AG08396 (cell line): ENCODE measurements around the gene UCKL1.
A peak's percentile ranks its signal among the peaks of the same experiment; 100 is the strongest.
"Not testable (repeated sequence)": the region's sequence is repeated elsewhere in the genome, so short reads cannot be mapped to it uniquely, and the experiment has no call there.

ENCODE experiments used
- DNase-seq: peaks from one replicate; pipeline ENCODE4 v3.0.0; 2012; ENCODE audit warnings: low spot score, mixed read lengths

The UCKL1 gene

GRCh38 chr20:63942969-63943807 is 13.0 kb downstream of the UCKL1 start:
- DNase-seq, result no peak

GRCh38 chr20:63942250-63942951 is 13.8 kb downstream of the UCKL1 start:
- DNase-seq, result peak; percentile 65

GRCh38 chr20:63941282-63942081 is 14.7 kb downstream of the UCKL1 start:
- no peak for DNase-seq

- DNase-seq, result no peak
Measured at GRCh38 chr20:63940472-63941266, 15.5 kb downstream of the UCKL1 start.

GRCh38 chr20:63940071-63940471 is 16.1 kb downstream of the UCKL1 start:
- no peak for DNase-seq

- no peak for DNase-seq
Measured at GRCh38 chr20:63939061-63939935, 16.9 kb downstream of the UCKL1 start.

- DNase-seq, result no peak
Measured at GRCh38 chr20:63937596-63937995, 18.6 kb downstream of the UCKL1 start.

- no peak for DNase-seq
Measured at GRCh38 chr20:63935447-63935846, 20.8 kb downstream of the UCKL1 start.

GRCh38 chr20:63934271-63935068 is 21.7 kb downstream of the UCKL1 start:
- DNase-seq, result no peak

GRCh38 chr20:63933646-63934045 is 22.6 kb downstream of the UCKL1 start:
- DNase-seq, result no peak

GRCh38 chr20:63932606-63933160 is 23.5 kb downstream of the UCKL1 start:
- no peak for DNase-seq

- DNase-seq, result no peak
Measured at GRCh38 chr20:63931735-63932134, 24.5 kb downstream of the UCKL1 start.

- no peak for DNase-seq
Measured at GRCh38 chr20:63930971-63931553, 25.2 kb downstream of the UCKL1 start.

GRCh38 chr20:63929473-63929883 is 26.7 kb downstream of the UCKL1 start:
- not testable (repeated sequence) for DNase-seq

- no peak for DNase-seq
Measured at GRCh38 chr20:63929071-63929470, 27.1 kb downstream of the UCKL1 start.

GRCh38 chr20:63926298-63926697 is 29.9 kb downstream of the UCKL1 start:
- no peak for DNase-seq

- DNase-seq, result no peak
Measured at GRCh38 chr20:63924241-63924640, 32.0 kb downstream of the UCKL1 start.

- DNase-seq, result no peak
Measured at GRCh38 chr20:63923651-63924050, 32.6 kb downstream of the UCKL1 start.

GRCh38 chr20:63920226-63920625 is 36.0 kb downstream of the UCKL1 start:
- no peak for DNase-seq
